Esophagus squamous epithelium (tissue), 5 donors: ENCODE data around the gene LCAT. TPM values are rescaled to one million over a fixed set of nuclear protein-coding genes. Genes with fewer than 3 reads are reported as not detected.
"Not testable (repeated sequence)": the region's sequence is repeated elsewhere in the genome, so short reads cannot be mapped to it uniquely, and the experiment has no call there.

Experiments
- DNase-seq: peaks from one replicate; lab custom pipeline; 2025; lab: John Stamatoyannopoulos, UW
- H3K27ac ChIP-seq, 4 donors: fragments of 200-600 bp; sonication (generic); one replicate each; pipeline ENCODE4 v1.5.1; 2016 to 2019; ENCODE audit warnings: mild to moderate bottlenecking in 1 of 4
- H3K27me3 ChIP-seq, 4 donors: fragments of 200-600 bp; sonication (generic); 1 replicate in 3 of 4; 2 replicates in 1 of 4; pipeline versions ENCODE4 v1.5.1 to v1.6.0; 2017 to 2021; ENCODE audit warnings: antibody characterized with exemption in 1 of 4
- H3K36me3 ChIP-seq, 3 donors: fragments of 200-600 bp; sonication (generic); one replicate each; pipeline ENCODE4 v1.5.1; 2016 to 2019
- H3K4me1 ChIP-seq, 3 donors: fragments of 200-600 bp; sonication (generic); one replicate each; pipeline ENCODE4 v1.5.1; 2017 to 2019
- H3K4me3 ChIP-seq, 4 donors: fragments of 200-600 bp; sonication (generic); 1 replicate in 3 of 4; 2 replicates in 1 of 4; pipeline ENCODE4 v1.5.1; 2016 to 2019; ENCODE audit warnings: mild to moderate bottlenecking in 2 of 4, moderate library complexity in 1 of 4
- H3K9me3 ChIP-seq, 3 donors: fragments of 200-600 bp; sonication (generic); one replicate each; pipeline ENCODE4 v1.5.1; 2016 to 2019
- POLR2A ChIP-seq, 4 donors: fragments of 450-650 bp; IDR thresholded peaks; one replicate each; pipeline ENCODE4 v1.6.1; 2017; ENCODE audit warnings: antibody characterized with exemption in 4 of 4, mild to moderate bottlenecking in 4 of 4, moderate library complexity in 3 of 4
- WGBS, 2 donors: methylation state at CpG; one replicate each; pipeline ENCODE4 v1.1.5; 2018; 5-methylcytosine and 5-hydroxymethylcytosine counted together
- intact Hi-C: fragments of 100-400 bp; cut with DNase I; formaldehyde crosslinking; loops from one replicate; pipeline ENCODE4 v1.15.0; 2022
- total RNA-seq, 4 donors: library from RNA; depleted of rRNA; stranded (reverse); fragments of >200 nt; gene quantifications; one replicate each; pipeline ENCODE4 v1.1.0, GENCODE V29; 2016
- TF ChIP-seq, protein P1 (sequence below), 6 experiments: fragments of 450-650 bp in 4 of 6; fragments of 200-600 bp in 2 of 6; sonication (generic) in 2 of 6; IDR thresholded peaks; one replicate each; pipeline ENCODE4 v1.5.1; 2016 to 2019; ENCODE audit warnings: antibody characterized with exemption in 6 of 6, mild to moderate bottlenecking in 4 of 6, moderate library complexity in 4 of 6
- donor health status: DM: yes; HTN: yes; CAD: no.

Gene LCAT
- total RNA-seq, 4 donors from 2014 or later, result 1.2 to 12.4 (median 3.8) TPM

- H3K27ac ChIP-seq, result peak overlapping the region in 3 of 4 donors; percentile 12 to 34 (median 13)
- H3K4me3 ChIP-seq, result no peak overlapping the region
- 75 to 82% methylated on average over 6 of the region's 6 CpGs for WGBS, 2 donors
- H3K27me3 ChIP-seq, result no peaks in the 10 kb centered on the region
- H3K9me3 ChIP-seq, result no peaks in the 10 kb centered on the region
- intact Hi-C loops, result loop anchor here (5.0 kb wide), 1 partner anchor 37 kb away; the partner anchor contains the start of gene NRN1L
- peaks cover 0 to 65% (median 0%) of the 10 kb centered on the region in 3 donors for H3K36me3 ChIP-seq
- H3K4me1 ChIP-seq, result peaks cover 9 to 82% (median 16%) of the 10 kb centered on the region in 3 donors
- no peak for TF ChIP-seq POLR2A (IDR thresholded peaks at IDR 0.05)
- TF ChIP-seq, protein P1, sequence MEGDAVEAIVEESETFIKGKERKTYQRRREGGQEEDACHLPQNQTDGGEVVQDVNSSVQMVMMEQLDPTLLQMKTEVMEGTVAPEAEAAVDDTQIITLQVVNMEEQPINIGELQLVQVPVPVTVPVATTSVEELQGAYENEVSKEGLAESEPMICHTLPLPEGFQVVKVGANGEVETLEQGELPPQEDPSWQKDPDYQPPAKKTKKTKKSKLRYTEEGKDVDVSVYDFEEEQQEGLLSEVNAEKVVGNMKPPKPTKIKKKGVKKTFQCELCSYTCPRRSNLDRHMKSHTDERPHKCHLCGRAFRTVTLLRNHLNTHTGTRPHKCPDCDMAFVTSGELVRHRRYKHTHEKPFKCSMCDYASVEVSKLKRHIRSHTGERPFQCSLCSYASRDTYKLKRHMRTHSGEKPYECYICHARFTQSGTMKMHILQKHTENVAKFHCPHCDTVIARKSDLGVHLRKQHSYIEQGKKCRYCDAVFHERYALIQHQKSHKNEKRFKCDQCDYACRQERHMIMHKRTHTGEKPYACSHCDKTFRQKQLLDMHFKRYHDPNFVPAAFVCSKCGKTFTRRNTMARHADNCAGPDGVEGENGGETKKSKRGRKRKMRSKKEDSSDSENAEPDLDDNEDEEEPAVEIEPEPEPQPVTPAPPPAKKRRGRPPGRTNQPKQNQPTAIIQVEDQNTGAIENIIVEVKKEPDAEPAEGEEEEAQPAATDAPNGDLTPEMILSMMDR (IDR thresholded peaks at IDR 0.05), result peak in 1 of 6 experiments; percentile 10
- DNase-seq, result no peak
These were observed 24.2 kb downstream of the LCAT start for GRCh38 chr16:67919622-67920221.

GRCh38 chr16:67917852-67918236 is 26.1 kb downstream of the LCAT start:
- 59 to 61% methylated on average over 4 of the region's 4 CpGs for WGBS, 2 donors
- DNase-seq, result no peak
- intact Hi-C loops, result no loop called here
- no peaks in the 10 kb centered on the region for H3K27me3 ChIP-seq
- H3K9me3 ChIP-seq, result no peaks in the 10 kb centered on the region
- H3K4me3 ChIP-seq, result no peak overlapping the region
- H3K36me3 ChIP-seq, result peaks cover 0 to 70% (median 0%) of the 10 kb centered on the region in 3 donors
- peaks cover 6 to 63% (median 13%) of the 10 kb centered on the region in 3 donors for H3K4me1 ChIP-seq
- peak overlapping the region in 2 of 4 donors; percentile 30 to 60 for H3K27ac ChIP-seq
- no peak for TF ChIP-seq POLR2A (IDR thresholded peaks at IDR 0.05)

- peak overlapping the region in 2 of 4 donors; percentile 30 to 60 for H3K27ac ChIP-seq
- no peak overlapping the region for H3K4me3 ChIP-seq
- 68 to 71% methylated on average over 3 to 4 of the region's 6 CpGs for WGBS, 2 donors
- H3K36me3 ChIP-seq, result peaks cover 0 to 76% (median 0%) of the 10 kb centered on the region in 3 donors
- H3K4me1 ChIP-seq, result peaks cover 6 to 57% (median 8%) of the 10 kb centered on the region in 3 donors
- TF ChIP-seq, protein P1 (IDR thresholded peaks at IDR 0.05), result no peak
- no peak for TF ChIP-seq POLR2A (IDR thresholded peaks at IDR 0.05)
- DNase-seq, result no peak
- no peaks in the 10 kb centered on the region for H3K9me3 ChIP-seq
- intact Hi-C loops, result no loop called here
- no peaks in the 10 kb centered on the region for H3K27me3 ChIP-seq
These were observed 26.6 kb downstream of the LCAT start for GRCh38 chr16:67917140-67917851.

DNA sequence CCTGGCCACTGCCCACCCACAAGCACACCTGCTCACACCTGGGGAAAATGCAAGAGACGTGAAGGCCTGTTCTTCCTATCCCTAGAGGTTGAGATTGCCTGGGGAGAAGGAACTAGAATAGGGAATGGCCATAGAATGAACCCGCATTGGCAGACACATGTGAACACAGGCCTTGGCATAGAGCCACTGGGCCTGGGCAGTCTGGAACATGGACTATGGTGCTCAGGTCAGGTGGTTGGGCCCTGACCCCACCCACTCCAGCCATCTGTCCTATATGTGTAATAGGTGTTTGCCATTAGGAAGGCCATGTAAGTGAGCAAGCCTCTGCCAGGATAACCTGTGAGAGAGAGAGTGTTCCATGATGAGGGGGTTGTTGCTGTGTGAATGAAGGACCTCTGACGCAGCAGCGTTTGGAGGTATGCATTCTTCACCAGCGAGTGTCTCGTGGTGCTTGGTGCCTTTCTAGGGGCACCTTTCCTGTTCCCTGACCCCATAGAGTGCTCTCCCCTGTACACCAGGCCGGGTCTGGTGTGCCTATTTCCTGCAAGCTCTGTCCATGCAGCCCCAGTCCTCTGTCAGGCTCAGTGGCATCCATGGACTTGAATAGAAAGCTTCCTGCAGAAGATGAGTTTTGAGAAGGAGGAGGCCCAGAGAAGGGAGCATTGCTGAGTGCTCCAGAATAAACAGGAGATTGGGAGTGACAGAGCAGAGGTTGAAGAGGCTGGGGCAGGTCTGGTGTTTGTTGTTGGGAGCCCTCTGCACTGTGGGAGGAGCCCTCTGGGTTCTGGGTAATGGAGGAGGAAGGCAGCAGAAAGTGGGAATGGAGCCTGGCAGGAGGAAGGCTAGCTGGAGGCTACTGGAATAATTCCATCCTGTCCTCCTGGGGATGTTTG is 27.8 kb downstream of the LCAT start:
- WGBS, 2 donors, result 81 to 86% methylated on average over 6 to 7 of the region's 7 CpGs
- Histone ChIP-seq H3K27ac (peak overlapping the region in 1 of 4 donors; percentile 13), H3K4me1 (peaks cover 5 to 50% (median 6%) of the 10 kb centered on the region in 3 donors), H3K27me3 (no peaks in the 10 kb centered on the region), H3K4me3 (no peak overlapping the region), H3K9me3 (no peaks in the 10 kb centered on the region), H3K36me3 (peaks cover 0 to 88% (median 3%) of the 10 kb centered on the region in 3 donors)
- TF ChIP-seq POLR2A (IDR thresholded peaks at IDR 0.05), result no peak
- TF ChIP-seq, protein P1 (IDR thresholded peaks at IDR 0.05), result no peak
- no peak for DNase-seq
- intact Hi-C loops, result no loop called here

DNA sequence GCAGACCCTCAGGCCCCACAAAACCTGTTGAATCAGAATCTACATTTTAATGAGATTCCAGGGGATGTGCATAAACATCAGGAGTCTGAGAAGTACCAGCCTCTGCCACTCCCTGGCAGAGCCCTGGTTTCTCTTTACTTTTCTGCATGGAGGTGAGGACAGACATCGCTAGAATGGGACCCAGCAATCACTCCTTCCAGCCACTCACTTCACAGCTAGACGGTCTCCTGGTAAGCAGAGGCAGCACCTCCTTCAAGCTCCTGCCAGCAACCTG is 28.5 kb downstream of the LCAT start:
- H3K36me3 ChIP-seq, result peaks cover 0 to 94% (median 7%) of the 10 kb centered on the region in 3 donors
- H3K9me3 ChIP-seq, DNase-seq, H3K27me3 ChIP-seq, H3K27ac ChIP-seq, H3K4me3 ChIP-seq, intact Hi-C loops: not testable (repeated sequence)
- H3K4me1 ChIP-seq, result peaks cover 5 to 53% (median 6%) of the 10 kb centered on the region in 3 donors
- 100% methylated on average over 1 of the region's 2 CpGs; no CpG with 5 or more reads in 1 of the 2 donors for WGBS, 2 donors
